BE2C (cell line): ENCODE data around the gene ST14.

Experiments used
- DNase-seq: peaks from one replicate; pipeline ENCODE4 v3.0.0-alpha.2; 2020
- H3K27me3 ChIP-seq: fragments of 250-450 bp; sonication (Bioruptor Pico); 2 replicates; pipeline ENCODE4 v1.5.1; 2020; ENCODE audit warnings: mild to moderate bottlenecking
- H3K36me3 ChIP-seq: fragments of 250-450 bp; sonication (Bioruptor Pico); 2 replicates; pipeline ENCODE4 v1.5.1; 2020; ENCODE audit warnings: mild to moderate bottlenecking
- H3K4me1 ChIP-seq: fragments of 250-450 bp; sonication (Bioruptor Pico); 2 replicates; pipeline ENCODE4 v1.5.1; 2020
- H3K4me3 ChIP-seq: 2 replicates; pipeline ENCODE4 v1.5.1; 2011; ENCODE audit warnings: low read depth, low read length
- H3K9me3 ChIP-seq: fragments of 250-450 bp; sonication (Bioruptor Pico); 2 replicates; pipeline ENCODE4 v1.5.1; 2020
- CTCF ChIP-seq: IDR thresholded peaks from 2 replicates; pipeline ENCODE4 v1.5.1; 2012; ENCODE audit warnings: mild to moderate bottlenecking, low read depth, low read length

Gene ST14

GRCh38 chr11:130178441-130179339, 19.1 kb downstream of the ST14 start:
- no peaks in the 10 kb centered on the region for H3K4me1 ChIP-seq
- no peaks in the 10 kb centered on the region for H3K27me3 ChIP-seq
- no peaks in the 10 kb centered on the region for H3K36me3 ChIP-seq
- H3K9me3 ChIP-seq, result no peaks in the 10 kb centered on the region
- no peak for DNase-seq
- no peak for TF ChIP-seq CTCF
- no peak overlapping the region for H3K4me3 ChIP-seq

GRCh38 chr11:130179396-130180306, 20.1 kb downstream of the ST14 start:
- no peaks in the 10 kb centered on the region for H3K36me3 ChIP-seq
- H3K27me3 ChIP-seq, result no peaks in the 10 kb centered on the region
- H3K4me1 ChIP-seq, result no peaks in the 10 kb centered on the region
- TF ChIP-seq CTCF, result no peak
- no peak overlapping the region for H3K4me3 ChIP-seq
- no peak for DNase-seq
- no peaks in the 10 kb centered on the region for H3K9me3 ChIP-seq

GRCh38 chr11:130180491-130180890, 20.9 kb downstream of the ST14 start:
- no peaks in the 10 kb centered on the region for H3K27me3 ChIP-seq
- no peak overlapping the region for H3K4me3 ChIP-seq
- no peaks in the 10 kb centered on the region for H3K4me1 ChIP-seq
- no peak for TF ChIP-seq CTCF
- H3K36me3 ChIP-seq, result no peaks in the 10 kb centered on the region
- no peaks in the 10 kb centered on the region for H3K9me3 ChIP-seq
- no peak for DNase-seq

- no peak overlapping the region for H3K4me3 ChIP-seq
- no peaks in the 10 kb centered on the region for H3K27me3 ChIP-seq
- TF ChIP-seq CTCF, result no peak
- H3K9me3 ChIP-seq, result no peaks in the 10 kb centered on the region
- no peaks in the 10 kb centered on the region for H3K4me1 ChIP-seq
- H3K36me3 ChIP-seq, result no peaks in the 10 kb centered on the region
- no peak for DNase-seq
Observed at GRCh38 chr11:130180896-130181294, 21.3 kb downstream of the ST14 start.

GRCh38 chr11:130181295-130182272, 22.0 kb downstream of the ST14 start:
- no peak for TF ChIP-seq CTCF
- no peaks in the 10 kb centered on the region for H3K36me3 ChIP-seq
- H3K27me3 ChIP-seq, result no peaks in the 10 kb centered on the region
- H3K4me1 ChIP-seq, result no peaks in the 10 kb centered on the region
- no peak for DNase-seq
- H3K4me3 ChIP-seq, result no peak overlapping the region
- no peaks in the 10 kb centered on the region for H3K9me3 ChIP-seq
